HG03064 (cell line): ENCODE data around the gene PTPRN2.
"Not testable (repeated sequence)": the region's sequence is repeated elsewhere in the genome, so short reads cannot be mapped to it uniquely, and the experiment has no call there.

Source experiments
- ATAC-seq: cut with Tn5 transposase; IDR thresholded peaks from one replicate; pipeline ENCODE4 v1.9.1; 2021; ENCODE audit warnings: low read depth; ENCODE audit not compliant: unreplicated experiment

Gene PTPRN2

DNA sequence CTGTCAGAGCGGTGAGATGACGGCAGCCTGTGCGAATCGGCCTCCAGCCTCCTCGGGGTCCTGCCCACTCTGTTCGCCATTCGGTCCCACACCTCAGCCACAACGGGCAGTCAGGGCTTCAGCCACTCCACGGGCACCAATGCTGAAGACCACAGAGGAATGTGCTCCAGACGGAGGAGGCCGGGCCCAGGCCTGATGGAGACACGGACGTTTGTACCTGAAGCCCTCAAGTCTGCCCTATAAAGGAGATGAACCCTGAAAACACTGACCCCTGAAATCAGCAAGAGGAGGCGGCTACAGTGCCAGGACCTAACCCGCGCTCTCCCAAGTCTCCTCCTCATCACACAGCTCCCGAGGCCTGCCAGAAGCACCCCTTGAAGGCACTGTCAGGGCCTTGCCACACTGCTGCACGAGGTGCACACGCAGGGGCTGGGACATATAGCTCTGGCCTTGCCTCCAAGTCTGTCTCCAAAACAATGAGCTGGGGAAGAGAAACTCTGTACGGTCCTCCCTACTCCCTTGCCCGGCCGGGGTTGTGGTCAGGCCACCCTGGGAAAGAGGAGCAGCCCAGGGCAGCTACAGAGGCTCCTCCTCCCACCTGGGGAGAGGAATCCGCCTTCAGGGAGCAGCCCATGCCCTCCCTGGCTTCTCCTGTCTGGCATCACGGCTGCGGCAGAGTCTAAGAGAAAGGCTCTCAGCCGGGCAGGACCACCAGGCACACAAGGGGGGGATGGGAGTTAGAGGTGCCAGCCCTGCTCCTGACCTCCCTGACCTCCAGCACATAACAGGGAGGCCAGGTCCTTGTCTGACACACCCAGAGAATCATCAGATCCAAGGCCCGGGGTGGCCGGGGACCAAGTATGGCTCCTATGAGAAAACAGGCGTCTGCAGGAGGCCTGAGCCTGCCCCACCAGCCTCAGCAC lies 310.1 kb downstream of the PTPRN2 start:
- ATAC-seq = no peak

DNA sequence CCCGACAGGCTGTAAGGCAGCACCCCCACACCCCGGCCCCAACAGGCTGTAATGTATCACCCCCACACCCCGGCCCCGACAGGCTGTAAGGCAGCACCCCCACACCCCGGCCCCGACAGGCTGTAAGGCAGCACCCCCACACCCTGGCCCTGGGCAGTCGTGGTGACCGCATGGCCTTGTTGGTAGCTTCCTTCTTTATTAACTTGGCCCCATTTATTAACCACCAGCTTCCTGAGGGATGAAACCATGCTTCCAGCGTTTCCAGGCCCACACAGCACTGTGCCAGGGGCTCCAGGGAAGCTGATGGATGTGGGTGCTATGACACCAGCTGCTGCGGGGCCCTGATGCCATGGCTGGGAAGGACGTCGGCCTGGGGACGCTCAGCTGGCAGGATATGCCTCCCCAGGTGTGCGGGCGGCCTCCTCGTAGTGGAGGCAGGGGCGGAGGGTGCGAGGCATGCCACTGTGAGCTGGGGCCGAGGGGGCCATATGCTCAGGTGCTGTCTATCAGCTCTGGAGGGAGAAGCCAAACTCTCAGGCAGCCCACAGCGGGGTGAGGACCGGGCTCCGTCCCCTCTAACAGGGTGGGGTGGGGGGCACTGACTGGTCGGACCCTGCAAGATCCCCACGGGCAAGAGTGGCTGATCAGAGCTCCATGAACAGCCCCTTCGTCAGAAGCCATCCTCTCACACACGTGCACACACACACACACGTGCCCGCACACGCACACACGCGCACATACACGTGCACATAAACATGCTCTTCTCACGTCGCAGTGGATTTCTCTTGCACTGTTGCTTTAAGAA lies 311.0 kb downstream of the PTPRN2 start:
- ATAC-seq = no peak

DNA sequence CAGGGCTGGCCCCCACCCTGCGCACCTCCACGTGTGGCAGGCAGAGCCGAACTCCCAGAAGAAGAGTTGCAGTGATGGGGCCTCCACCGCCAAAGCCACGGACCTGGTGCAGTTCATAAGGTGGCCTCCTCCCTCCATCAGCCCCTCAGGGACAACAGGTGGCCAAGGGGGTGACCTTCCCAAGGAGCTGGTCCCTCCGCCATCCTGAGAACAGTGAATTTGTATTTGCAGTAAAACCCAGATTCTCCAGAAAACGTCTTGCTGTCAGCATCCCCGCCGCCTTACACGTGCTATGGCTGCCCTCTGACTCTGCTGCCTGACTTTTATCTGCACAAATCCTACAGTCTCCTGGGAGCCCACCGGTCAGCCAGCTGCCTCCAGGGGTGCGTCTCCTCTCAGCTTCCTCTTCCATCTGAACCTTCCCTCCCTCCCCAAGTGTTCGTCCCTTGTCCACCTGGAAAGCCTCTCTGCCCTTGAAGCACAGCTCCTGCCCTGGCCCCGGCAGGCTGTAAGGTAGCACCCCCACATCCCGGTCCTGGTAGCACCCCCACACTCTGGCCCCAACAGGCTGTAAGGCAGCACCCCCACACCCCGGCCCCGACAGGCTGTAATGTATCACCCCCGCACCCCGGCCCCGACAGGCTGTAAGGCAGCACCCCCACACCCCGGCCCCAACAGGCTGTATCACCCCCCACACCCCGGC lies 311.8 kb downstream of the PTPRN2 start:
- no peak for ATAC-seq

DNA sequence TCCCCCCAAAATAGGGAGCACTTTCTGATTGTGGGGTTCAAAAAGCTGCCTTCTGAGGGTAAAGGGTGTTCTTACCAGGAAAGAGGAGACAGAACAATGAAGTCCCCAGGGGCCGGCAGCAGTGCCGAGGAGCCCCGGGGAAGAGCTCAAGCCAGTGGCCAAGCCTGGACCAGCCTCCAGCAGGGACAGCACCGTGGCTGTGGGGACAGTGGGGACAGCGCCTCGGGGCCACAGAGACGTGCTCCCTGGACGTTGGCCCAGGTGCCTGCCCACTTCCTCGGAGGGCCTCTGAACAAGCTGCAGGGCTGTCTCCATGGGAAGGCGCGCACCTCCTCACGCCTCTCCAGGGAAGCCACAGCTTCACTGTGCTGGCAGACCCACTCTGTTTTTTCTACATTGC lies 312.6 kb downstream of the PTPRN2 start:
- no peak for ATAC-seq

DNA sequence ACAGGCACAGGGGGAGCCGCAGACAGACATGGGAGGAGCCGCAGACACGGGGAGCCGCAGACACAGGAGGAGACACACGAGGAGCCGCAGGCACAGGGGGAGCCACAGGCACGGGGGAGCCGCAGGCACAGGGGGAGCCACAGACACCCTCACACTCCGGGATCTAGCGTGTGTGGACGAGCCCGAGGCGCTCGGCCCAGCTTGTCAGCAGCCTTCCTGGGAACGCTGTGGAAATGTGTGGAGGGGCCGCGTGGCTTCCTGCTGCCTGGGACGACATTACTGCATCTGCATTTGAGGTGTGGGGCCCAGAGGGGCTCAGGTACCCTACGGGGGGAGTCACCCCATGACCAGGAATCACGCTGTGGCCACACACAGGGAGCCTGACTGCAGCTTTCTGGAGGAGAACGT lies 313.2 kb downstream of the PTPRN2 start:
- ATAC-seq = no peak

DNA sequence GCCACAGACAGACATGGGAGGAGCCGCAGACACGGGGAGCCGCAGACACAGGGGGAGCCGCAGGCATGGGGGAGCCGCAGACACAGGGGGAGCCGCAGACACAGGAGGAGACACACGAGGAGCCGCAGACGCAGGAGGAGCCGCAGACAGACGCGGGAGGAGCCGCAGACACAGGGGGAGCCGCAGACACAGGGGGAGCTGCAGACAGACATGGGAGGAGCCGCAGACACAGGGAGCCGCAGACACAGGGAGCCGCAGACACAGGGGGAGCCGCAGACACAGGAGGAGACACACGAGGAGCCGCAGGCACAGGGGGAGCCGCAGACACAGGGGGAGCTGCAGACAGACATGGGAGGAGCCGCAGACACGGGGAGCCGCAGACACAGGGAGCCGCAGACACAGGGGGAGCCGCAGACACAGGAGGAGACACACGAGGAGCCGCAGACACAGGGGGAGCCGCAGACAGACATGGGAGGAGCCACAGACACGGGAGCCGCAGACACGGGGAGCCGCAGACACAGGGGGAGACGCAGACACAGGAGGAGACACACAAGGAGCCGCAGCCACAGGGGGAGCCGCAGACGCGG lies 313.8 kb downstream of the PTPRN2 start:
- not testable (repeated sequence) for ATAC-seq

DNA sequence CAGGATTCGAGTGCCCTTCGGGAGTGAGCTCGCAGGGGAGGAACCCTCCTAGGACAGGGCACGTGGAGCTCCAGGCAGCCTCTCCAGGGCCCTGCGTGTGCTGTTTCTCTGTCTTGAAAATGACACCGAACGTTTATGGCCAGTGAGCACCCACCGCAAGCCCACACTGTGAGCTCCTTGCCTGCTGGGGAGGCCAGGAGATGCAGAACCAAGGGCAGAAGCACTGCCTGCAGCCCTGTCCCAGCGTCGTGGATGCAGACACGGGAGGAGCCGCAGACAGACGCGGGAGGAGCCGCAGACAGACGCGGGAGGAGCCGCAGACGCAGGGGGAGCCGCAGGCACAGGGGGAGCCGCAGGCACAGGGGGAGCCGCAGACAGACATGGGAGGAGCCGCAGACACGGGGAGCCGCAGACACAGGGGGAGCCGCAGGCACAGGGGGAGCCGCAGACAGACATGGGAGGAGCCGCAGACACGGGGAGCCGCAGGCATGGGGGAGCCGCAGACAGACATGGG lies 314.4 kb downstream of the PTPRN2 start:
- no peak for ATAC-seq

DNA sequence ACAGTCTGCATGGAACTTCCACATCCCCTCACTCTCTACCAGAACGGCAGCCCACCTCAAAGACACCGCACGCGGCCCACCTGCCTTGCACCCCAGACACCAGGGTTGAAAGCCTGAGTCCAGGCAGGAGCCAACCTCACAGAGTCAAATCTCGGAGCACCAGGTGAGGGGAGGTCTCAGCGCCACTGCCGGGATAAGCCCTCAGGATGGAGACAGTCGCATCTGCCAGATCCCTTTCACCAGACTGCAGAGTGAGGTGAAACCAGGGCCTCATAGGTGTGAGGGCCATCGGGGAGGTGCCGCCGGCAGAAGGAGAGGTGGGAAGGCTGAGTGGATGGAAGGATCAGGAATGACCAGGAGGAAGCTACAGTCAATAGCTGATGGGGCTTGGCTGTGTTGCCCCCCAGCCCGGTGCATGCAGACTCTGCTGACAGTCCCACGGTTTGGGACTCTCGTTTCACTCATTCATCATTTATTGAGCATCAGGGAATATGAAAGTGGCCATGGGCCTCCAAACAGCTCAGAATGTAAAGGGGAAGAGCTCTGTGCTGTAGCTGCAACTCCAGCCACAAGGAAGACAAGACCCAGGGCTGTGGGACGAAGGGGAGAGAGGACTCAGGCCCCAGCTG lies 315.0 kb downstream of the PTPRN2 start:
- no peak for ATAC-seq

DNA sequence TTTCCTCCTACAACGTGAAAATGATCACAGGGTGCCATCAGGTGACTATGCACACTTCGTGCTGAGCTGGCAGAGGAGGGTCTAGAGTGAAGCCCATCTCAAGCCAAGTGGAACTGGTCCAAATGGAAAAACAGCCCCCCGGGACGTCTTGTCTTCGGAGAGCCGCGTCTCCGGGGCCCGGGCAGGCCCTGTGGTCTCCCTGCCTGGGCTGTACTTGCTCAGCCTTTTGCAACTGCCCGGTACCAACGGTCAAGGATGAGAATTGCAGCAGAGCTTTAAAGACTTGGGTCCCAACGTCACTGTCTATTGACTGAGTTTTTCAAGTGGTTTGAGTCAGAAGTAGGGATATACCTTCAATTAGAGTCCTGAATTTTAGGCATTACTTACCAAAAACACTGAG lies 315.5 kb downstream of the PTPRN2 start:
- ATAC-seq = no peak

DNA sequence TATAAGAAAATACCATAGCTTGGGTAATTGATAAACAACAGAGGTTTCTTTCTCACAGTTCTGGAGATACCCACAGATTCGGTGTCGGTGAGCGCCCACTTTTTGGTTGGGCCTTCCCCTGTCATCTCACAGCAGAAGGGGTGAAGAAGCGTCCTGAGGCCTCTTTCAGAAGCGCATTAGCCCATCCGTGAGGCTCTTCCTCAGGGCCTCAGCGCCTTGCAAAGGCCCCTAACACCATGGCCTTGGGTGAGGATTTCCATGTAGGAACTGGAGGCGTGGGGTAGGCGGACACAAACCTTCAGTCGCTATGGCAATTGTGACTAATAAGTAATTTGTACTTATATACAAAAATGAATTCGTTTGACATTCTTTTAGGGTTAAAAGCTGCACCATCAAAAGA lies 316.0 kb downstream of the PTPRN2 start:
- no peak for ATAC-seq

DNA sequence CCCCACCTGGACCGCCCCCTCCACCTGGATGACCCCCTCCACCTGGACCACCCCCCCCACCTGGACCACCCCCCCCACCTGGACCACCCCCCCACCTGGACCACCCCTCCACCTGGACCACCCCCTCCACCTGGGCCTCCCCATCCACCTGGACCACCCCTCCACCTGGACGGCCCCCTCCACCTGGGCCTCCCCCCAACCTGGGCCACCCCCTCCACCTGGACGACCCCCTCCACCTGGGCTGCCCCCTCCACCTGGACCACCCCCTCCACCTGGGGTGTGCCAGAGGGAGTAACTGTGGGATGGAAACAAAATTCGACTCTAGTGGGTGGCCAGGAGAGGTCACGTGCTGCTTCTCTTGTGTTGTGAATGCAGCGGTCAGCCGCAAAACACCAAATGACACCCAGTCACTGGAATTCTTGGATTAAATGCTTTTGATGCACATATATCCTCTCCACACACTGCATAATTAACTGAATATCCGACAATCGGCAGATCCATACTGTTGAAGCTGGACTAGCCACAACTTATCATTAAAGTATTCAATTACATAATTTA lies 316.7 kb downstream of the PTPRN2 start:
- no peak for ATAC-seq

DNA sequence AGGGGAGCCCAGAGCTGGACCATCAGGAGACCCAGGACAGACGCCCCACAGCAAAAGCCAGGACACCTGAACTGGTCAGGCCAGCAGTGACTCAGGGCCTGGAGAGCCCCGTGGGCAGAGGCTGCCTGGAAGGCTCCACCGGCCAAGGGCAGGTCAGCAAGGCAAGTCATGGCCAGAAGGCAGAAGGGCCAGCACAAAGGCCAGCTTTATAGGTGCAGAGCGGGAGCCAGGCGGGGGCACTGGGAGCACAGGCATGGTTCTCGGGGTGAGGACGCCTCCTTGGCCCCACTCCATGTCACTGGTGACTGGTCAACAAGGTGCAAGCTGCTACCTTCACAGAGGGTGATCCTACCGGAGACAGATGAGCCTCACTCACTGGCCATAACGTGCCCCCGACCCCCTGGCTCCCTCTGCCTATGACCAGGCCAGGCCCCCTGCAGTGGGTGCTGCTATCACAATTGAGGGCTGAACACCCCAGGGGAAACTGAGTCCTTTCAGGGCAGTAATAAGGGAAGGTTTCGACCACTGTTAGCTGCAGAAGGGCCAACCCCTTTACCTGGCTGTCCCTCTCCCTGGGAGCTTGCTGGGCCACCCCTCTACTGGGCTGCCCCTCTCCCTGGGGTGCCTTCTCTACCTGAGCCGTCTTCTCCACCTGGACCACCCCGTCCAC lies 317.4 kb downstream of the PTPRN2 start:
- no peak for ATAC-seq

DNA sequence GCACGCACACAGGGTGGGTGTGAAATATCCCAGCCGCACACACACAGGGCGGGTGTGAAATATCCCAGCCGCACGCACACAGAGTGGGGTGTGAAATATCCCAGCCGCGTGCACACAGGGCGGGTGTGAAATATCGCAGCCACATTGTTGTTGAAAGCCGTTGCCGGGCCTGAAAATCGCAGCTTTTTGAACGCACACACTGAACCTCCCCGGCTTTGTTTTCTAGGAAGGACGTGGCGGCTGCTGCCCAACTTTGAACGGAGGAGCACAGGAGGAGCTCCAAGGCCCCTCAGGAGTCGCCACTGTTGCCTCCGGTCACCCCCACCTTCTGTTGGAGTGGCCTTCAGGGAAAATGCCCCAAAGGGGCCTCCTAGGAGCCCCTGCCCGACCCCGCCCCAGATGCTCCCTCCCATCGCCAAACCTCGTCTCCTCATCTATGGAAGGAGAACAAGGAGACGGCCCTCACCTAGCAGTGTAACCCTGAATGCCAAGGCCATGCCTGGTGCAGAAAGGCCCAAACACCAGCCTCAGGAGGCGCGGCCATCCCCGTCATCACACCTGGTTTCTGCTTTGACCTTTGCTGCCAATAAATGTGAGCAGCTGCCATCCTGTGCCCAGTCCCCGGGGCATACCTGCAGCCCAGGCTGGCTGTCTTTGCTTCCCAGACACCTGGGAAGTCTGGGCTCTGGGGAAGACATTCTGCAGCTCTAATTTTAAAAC lies 318.6 kb downstream of the PTPRN2 start:
- no peak for ATAC-seq

DNA sequence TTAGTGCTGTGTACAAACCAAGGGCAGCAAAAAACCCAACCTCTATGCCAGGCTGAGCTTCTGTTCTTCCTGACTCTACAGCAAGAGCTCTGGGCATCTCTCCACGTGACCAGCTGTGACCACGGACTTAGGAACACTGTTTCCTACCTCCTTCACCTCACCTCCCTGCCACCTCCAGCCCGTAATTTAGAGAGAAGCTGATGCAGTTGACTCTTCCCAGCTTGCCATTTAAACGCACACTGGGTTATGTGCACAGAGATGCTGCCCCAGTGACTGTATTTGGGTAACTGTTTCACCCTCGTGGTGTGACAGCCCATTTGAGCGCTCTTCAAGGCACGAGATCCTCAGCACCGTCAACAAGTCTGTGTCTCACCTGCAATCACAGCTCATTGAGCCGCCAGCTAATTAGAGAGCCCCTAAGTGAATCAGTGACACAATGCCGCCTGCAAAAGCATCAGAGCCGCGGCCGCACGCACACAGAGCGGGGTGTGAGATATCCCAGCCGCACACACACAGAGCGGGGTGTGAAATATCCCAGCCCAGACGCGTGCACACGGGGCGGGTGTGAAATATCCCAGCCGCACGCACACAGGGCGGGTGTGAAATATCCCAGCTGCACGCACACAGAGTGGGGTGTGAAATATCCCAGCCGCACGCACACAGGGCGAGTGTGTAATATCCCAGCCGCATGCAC lies 319.7 kb downstream of the PTPRN2 start:
- ATAC-seq = no peak

DNA sequence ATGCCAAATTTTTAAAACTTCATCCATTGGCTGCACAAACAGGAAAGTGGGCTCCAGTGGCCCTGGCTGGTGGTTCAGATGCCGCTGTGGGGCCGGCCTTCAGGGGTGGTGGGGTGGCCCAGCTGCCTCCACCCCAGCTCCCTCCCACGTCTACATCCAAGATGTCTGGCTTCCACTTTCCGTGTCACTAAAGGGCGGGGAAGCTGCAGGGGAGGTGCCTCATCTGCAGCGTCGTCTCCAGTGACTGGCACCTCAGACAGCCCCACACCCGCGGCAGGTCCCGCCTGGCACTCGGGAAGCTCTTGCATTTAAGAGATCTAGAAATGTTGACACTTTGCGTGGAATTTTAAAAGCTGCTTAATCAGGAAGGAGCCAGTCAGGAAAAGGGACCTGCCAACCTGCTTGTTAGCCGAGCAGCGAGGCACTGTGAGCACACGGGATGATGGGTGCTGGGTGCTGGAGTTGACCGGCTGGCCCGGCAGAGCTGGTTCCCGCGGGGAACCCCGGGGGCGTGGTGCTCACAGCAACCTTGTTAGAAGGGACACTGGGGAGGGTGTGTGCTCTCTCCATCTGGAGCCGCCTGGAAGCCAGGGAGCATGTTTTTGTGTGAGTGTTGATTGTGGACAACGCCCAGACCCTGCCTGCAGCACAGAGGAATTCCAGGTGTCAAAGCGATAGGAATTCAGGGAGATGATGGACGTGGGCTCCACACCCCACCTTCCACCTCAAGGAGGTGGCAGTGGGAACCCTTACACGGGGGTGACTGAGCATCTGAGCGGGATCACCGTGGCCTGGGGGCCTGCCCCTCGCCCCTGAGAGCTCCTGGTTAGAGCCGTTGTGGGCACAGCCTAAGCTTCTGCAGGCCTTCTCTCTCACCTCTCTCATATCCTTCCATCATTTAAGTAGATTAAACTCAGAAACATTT lies 320.5 kb downstream of the PTPRN2 start:
- ATAC-seq = no peak

DNA sequence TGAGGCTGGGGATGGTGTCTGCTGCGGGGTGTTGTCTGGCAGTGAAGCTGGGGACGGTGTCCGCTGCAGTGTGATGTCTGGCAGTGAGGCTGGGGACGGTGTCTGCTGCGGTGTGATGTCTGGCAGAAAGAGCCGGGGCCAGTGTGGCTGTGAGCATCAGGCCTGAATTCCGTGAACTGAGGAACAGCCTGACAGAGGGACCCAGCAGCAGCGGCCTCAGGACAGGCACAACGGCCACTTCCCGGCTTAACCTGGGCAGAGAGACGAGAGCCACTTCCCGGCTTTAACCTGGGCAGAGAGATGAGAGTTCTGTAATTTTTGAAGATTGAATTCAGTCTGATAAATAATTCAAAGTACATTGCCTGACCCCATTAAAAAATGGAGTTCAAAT lies 321.2 kb downstream of the PTPRN2 start:
- ATAC-seq = no peak

DNA sequence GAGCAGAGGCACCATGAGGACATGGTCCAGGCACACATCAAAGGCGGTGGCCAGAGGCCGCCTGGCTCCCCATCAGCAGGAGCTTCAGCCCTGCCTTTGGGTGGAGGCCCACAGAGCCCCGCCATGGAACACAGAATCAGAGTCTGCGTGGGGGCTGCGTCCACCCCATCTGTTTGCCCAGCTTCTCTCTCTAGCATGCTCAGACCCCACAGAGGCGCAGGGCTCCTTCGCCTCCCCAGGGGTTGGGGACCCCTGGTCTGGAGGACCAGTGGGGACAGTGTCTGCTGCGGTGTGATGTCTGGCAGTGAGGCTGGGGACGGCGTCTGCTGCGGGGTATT lies 321.9 kb downstream of the PTPRN2 start:
- ATAC-seq = no peak
